Smooth muscle cell (in vitro differentiated cells): Measurements from ENCODE around the gene ZBTB18. TPM values are rescaled to one million over a fixed set of nuclear protein-coding genes. Genes with fewer than 3 reads are reported as not detected.

Source experiments
- DNase-seq: peaks from one replicate; lab custom pipeline; 2025; ENCODE audit not compliant: unreplicated experiment; lab: John Stamatoyannopoulos, UW
- H2AFZ ChIP-seq: fragments of 200-600 bp; sonication (generic); 2 replicates; pipeline ENCODE4 v1.6.0; 2016; ENCODE audit warnings: antibody characterized with exemption, low read depth, mild to moderate bottlenecking
- H3F3A ChIP-seq: fragments of 200-600 bp; sonication (generic); 2 replicates; pipeline ENCODE4 v1.6.0; 2017; ENCODE audit warnings: antibody characterized with exemption, low read depth
- H3K27ac ChIP-seq: fragments of 200-600 bp; sonication (generic); 2 replicates; pipeline ENCODE4 v1.5.1; 2016; ENCODE audit warnings: low read depth, mild to moderate bottlenecking
- H3K27me3 ChIP-seq: fragments of 200-600 bp; sonication (generic); 2 replicates; pipeline ENCODE4 v1.6.1; 2016; ENCODE audit warnings: low read depth, mild to moderate bottlenecking
- H3K36me3 ChIP-seq: fragments of 200-600 bp; sonication (generic); 2 replicates; pipeline ENCODE4 v1.5.1; 2016; ENCODE audit warnings: low read depth
- H3K4me1 ChIP-seq: fragments of 200-600 bp; sonication (generic); 2 replicates; pipeline ENCODE4 v1.5.1; 2016; ENCODE audit warnings: low read depth
- H3K4me2 ChIP-seq: fragments of 200-600 bp; sonication (generic); 2 replicates; pipeline ENCODE4 v1.6.0; 2016; ENCODE audit warnings: mild to moderate bottlenecking
- H3K4me3 ChIP-seq: fragments of 200-600 bp; sonication (generic); 2 replicates; pipeline ENCODE4 v1.5.1; 2016; ENCODE audit warnings: mild to moderate bottlenecking
- H3K79me2 ChIP-seq: fragments of 200-600 bp; sonication (generic); 2 replicates; pipeline ENCODE4 v1.6.0; 2016; ENCODE audit warnings: low read depth, mild to moderate bottlenecking
- H3K9ac ChIP-seq: fragments of 200-600 bp; sonication (generic); 2 replicates; pipeline ENCODE4 v1.6.0; 2016; ENCODE audit warnings: low read depth
- H3K9me3 ChIP-seq: fragments of 200-600 bp; sonication (generic); replicated peaks from 2 replicates; pipeline ENCODE4 v1.5.1; 2016; ENCODE audit warnings: low read depth
- H4K20me1 ChIP-seq: fragments of 200-600 bp; sonication (generic); 2 replicates; pipeline ENCODE4 v1.6.0; 2016; ENCODE audit warnings: low read depth
- WGBS: methylation state at CpG from one replicate; pipeline ENCODE4 v1.1.7; 2016; ENCODE audit warnings: low lambda C conversion rate; 5-methylcytosine and 5-hydroxymethylcytosine counted together
- polyA plus RNA-seq: library from polyadenylated mRNA; unstranded; fragments of >200 nt; fragmentation: Nextera tagmentation; extraction: Ambion mirVana; gene quantifications from 2 replicates; pipeline ENCODE4 v1.2.1, GENCODE V29; 2016
- total RNA-seq: library from RNA; depleted of rRNA; stranded (reverse); fragments of >200 nt; gene quantifications from 2 replicates; pipeline ENCODE4 v1.2.3, GENCODE V29; 2014
- TF ChIP-seq, protein P1 (sequence below): fragments of 200-600 bp; sonication (generic); IDR thresholded peaks from 2 replicates; pipeline ENCODE4 v1.5.1; 2017; ENCODE audit warnings: borderline replicate concordance, mild to moderate bottlenecking, antibody characterized with exemption; ENCODE audit not compliant: insufficient read depth, poor library complexity, severe bottlenecking

The ZBTB18 gene
- total and polyA plus RNA-seq, 2 experiments from 2014 or later = 0.29 to 4.6 TPM

GRCh38 chr1:244065063-244065793, 14.1 kb downstream of the ZBTB18 start:
- no peak for DNase-seq
- Histone ChIP-seq H4K20me1 (no peaks in the 10 kb centered on the region), H3K27me3 (no peaks in the 10 kb centered on the region), H3K4me2 (no peak overlapping the region), H3K9me3 (no peaks in the 10 kb centered on the region), H3K79me2 (no peaks in the 10 kb centered on the region), H3K4me1 (peaks cover 13% of the 10 kb centered on the region), H3F3A (no peaks in the 10 kb centered on the region), H3K9ac (no peak overlapping the region), H2AFZ (no peak overlapping the region), H3K36me3 (no peaks in the 10 kb centered on the region), H3K4me3 (no peak overlapping the region), H3K27ac (no peak overlapping the region)
- TF ChIP-seq, protein P1, sequence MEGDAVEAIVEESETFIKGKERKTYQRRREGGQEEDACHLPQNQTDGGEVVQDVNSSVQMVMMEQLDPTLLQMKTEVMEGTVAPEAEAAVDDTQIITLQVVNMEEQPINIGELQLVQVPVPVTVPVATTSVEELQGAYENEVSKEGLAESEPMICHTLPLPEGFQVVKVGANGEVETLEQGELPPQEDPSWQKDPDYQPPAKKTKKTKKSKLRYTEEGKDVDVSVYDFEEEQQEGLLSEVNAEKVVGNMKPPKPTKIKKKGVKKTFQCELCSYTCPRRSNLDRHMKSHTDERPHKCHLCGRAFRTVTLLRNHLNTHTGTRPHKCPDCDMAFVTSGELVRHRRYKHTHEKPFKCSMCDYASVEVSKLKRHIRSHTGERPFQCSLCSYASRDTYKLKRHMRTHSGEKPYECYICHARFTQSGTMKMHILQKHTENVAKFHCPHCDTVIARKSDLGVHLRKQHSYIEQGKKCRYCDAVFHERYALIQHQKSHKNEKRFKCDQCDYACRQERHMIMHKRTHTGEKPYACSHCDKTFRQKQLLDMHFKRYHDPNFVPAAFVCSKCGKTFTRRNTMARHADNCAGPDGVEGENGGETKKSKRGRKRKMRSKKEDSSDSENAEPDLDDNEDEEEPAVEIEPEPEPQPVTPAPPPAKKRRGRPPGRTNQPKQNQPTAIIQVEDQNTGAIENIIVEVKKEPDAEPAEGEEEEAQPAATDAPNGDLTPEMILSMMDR = no peak
- WGBS = 80% methylated on average over 9 of the region's 9 CpGs

DNA sequence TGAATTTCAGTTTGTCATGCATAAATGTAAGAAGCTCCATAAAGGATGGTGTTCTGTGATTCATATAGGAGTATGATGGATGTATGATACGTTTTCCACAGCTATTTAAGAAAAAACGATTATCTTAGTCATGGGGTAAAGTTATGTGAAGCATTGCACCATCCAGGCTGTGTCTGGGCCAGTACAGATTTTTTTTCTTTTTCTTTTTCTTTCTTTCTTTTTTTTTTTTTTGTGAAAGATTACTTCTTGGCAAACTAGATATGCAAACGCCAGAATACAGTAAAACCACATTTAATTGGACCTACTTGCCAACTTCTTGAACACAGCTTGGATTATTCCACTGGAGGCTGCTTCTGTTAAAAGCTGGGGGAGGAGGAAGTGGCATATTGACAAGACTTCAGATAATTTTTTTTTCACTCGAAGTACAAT, 14.9 kb downstream of the ZBTB18 start:
- no peak overlapping the region for H3K4me2 ChIP-seq
- no peaks in the 10 kb centered on the region for H3K36me3 ChIP-seq
- H4K20me1 ChIP-seq = no peaks in the 10 kb centered on the region
- TF ChIP-seq, protein P1 = no peak
- H3K9ac ChIP-seq = no peak overlapping the region
- WGBS = 49% methylated on average over 4 of the region's 4 CpGs
- H3K79me2 ChIP-seq = no peaks in the 10 kb centered on the region
- H3K27ac ChIP-seq = no peak overlapping the region
- DNase-seq = no peak
- no peaks in the 10 kb centered on the region for H3K27me3 ChIP-seq
- no peak overlapping the region for H3K4me3 ChIP-seq
- H3K4me1 ChIP-seq = peaks cover 13% of the 10 kb centered on the region
- H3F3A ChIP-seq = no peaks in the 10 kb centered on the region
- H2AFZ ChIP-seq = no peak overlapping the region
- H3K9me3 ChIP-seq = no peaks in the 10 kb centered on the region

DNA sequence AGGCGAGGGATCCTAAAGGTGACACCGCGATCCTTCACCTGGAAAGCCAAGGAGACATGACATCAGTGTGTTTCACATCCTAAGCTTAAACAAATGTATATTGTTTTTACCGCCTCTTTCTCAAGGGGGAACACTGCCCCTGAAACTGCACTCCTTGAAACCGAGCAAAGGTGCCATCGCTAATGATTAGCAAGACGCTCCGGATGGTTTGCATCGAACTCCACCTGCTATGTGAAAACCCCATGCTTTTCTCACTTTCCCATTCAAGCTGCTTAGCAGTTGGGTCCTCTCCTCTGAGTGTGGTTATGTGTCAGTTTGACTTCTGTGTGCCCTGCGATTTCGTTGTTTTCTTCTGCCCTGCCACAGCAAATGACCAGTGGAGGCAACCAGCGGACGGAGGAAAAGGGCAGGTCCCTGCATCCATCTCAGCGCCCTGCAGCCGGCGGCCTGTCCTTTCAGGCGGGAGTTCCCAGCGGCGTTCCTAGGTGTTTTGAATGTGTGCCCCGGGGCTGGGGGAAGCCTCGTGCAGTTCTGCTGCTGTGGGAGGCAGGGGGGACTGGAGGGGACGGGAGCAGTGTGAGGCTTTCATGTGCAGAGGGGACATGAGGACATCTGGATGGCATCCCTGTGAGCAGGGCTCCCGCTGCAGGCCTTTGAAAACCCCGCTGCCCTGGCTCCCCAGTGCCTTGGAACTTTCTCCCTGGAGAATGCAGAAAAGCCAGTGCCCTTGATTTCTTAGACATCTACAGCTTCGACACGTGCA, 16.1 kb downstream of the ZBTB18 start:
- Histone ChIP-seq H3K4me1 (peaks cover 13% of the 10 kb centered on the region), H2AFZ (no peak overlapping the region), H3K9ac (no peak overlapping the region), H3K27me3 (no peaks in the 10 kb centered on the region), H3K9me3 (no peaks in the 10 kb centered on the region), H3K79me2 (no peaks in the 10 kb centered on the region), H3K4me3 (no peak overlapping the region), H3K27ac (no peak overlapping the region), H3K36me3 (no peaks in the 10 kb centered on the region), H3F3A (no peaks in the 10 kb centered on the region), H4K20me1 (no peaks in the 10 kb centered on the region), H3K4me2 (no peak overlapping the region)
- WGBS = 75% methylated on average over 25 of the region's 26 CpGs
- TF ChIP-seq, protein P1 = no peak
- no peak for DNase-seq
